Panc1 (cell line): Measurements from ENCODE around the gene NUP58. TPM values are rescaled to one million over a fixed set of nuclear protein-coding genes. Genes with fewer than 3 reads are reported as not detected.

Source experiments
- ATAC-seq: fragments of 200-7000 bp; cut with Tn5 transposase; 2 replicates; pipeline ENCODE4 v1.9.1; 2020; ENCODE audit warnings: mild to moderate bottlenecking, moderate library complexity
- BruUV-seq: library from RNA; stranded (reverse); fragments of 400-500 nt; replicated peaks from 2 replicates; lab custom pipeline; 2021; lab: Mats Ljungman, UMichigan
- CTCF ChIA-PET: fragments of 300-600 bp; sonication (Branson Sonifier 250); formaldehyde crosslinking; loops from one replicate; lab custom pipeline; 2022; ENCODE audit warnings: antibody characterized with exemption; lab: Charles Lee
- POLR2A ChIA-PET: fragments of 300-600 bp; sonication (Branson Sonifier 250); formaldehyde crosslinking; loops from one replicate; lab custom pipeline; 2022; ENCODE audit warnings: antibody characterized with exemption; lab: Charles Lee
- DNase-seq: peaks from one replicate; pipeline ENCODE4 v3.0.0-alpha.2; 2010; ENCODE audit warnings: low read depth, low spot score
- H3K27ac ChIP-seq: 2 replicates; pipeline ENCODE4 v1.5.1; 2011; ENCODE audit warnings: mild to moderate bottlenecking, low read length, inconsistent platforms
- H3K27me3 ChIP-seq: fragments of 200-500 bp; sonication (Bioruptor generic); 2 replicates; pipeline ENCODE4 v1.6.0; 2014; ENCODE audit warnings: low read length, inconsistent platforms; ENCODE audit not compliant: control insufficient read depth, insufficient read depth
- H3K36me3 ChIP-seq: fragments of 200-500 bp; sonication (Bioruptor generic); 2 replicates; pipeline ENCODE4 v1.5.1; 2014; ENCODE audit warnings: inconsistent platforms, mild to moderate bottlenecking, low read length, moderate library complexity; ENCODE audit not compliant: control insufficient read depth, insufficient read depth
- H3K4me1 ChIP-seq: 2 replicates; pipeline ENCODE4 v1.5.1; 2011; ENCODE audit warnings: inconsistent platforms, mild to moderate bottlenecking, low read length, moderate library complexity; ENCODE audit not compliant: control insufficient read depth, insufficient read depth
- H3K4me3 ChIP-seq, 2 experiments: 2 replicates each; pipeline ENCODE4 v1.5.1; 2011 to 2012; ENCODE audit warnings: low read depth in 2 of 2, low read length in 2 of 2, mild to moderate bottlenecking in 2 of 2, inconsistent platforms in 1 of 2, moderate library complexity in 1 of 2
- H3K9me3 ChIP-seq: fragments of 200-500 bp; sonication (Bioruptor generic); 2 replicates; pipeline ENCODE4 v1.5.1; 2014; ENCODE audit warnings: low read depth, mild to moderate bottlenecking, inconsistent platforms, low read length, moderate library complexity; ENCODE audit not compliant: control insufficient read depth, insufficient read depth
- CTCF ChIP-seq: fragments of 450-650 bp; IDR thresholded peaks from 2 replicates; pipeline ENCODE4 v1.5.1; 2017; ENCODE audit warnings: mild to moderate bottlenecking
- POLR2AphosphoS5 ChIP-seq: IDR thresholded peaks from 2 replicates; pipeline ENCODE4 v1.6.1; 2012; ENCODE audit warnings: mild to moderate bottlenecking, low read depth, low read length, moderate library complexity
- REST ChIP-seq, 2 experiments: IDR thresholded peaks; 2 replicates each; pipeline ENCODE4 v1.6.1; 2011 to 2012; ENCODE audit warnings: low read depth in 2 of 2, control low read depth in 1 of 2, low read length in 1 of 2, mild to moderate bottlenecking in 1 of 2, moderate library complexity in 1 of 2; ENCODE audit not compliant: insufficient read depth in 1 of 2
- SIN3A ChIP-seq: IDR thresholded peaks from 2 replicates; pipeline ENCODE4 v1.6.1; 2012; ENCODE audit warnings: low read depth, mild to moderate bottlenecking, low read length, moderate library complexity, borderline replicate concordance; ENCODE audit not compliant: insufficient read depth
- TCF7L2 ChIP-seq: IDR thresholded peaks from 2 replicates; pipeline ENCODE4 v1.6.1; 2011; ENCODE audit warnings: mild to moderate bottlenecking, low read depth, low read length, inconsistent platforms
- in situ Hi-C: cut with HindIII; loops from 2 replicates; pipeline ENCODE4 v1.10.0; 2016; ENCODE audit warnings: low sequenced_read_pairs, low pct_unique_long_range_greater_than_20kb
- intact Hi-C: fragments of 100-400 bp; cut with micrococcal nuclease; formaldehyde crosslinking; loops from one replicate; pipeline ENCODE4 v1.10.0; 2022; ENCODE audit not compliant: unreplicated experiment
- total RNA-seq: library from RNA; stranded (reverse); gene quantifications from one replicate; pipeline ENCODE4 v1.2.1, GENCODE V29; 2021; ENCODE audit not compliant: unreplicated experiment

NUP58 gene
- total RNA-seq, 1 experiment from 2014 or later: 40.0 TPM

GRCh38 chr13:25280396-25280795 lies 21.0 kb upstream of the NUP58 start:
- BruUV-seq: no TSS peak
- no peak for ATAC-seq
- in situ Hi-C loops (no loop called here), intact Hi-C loops (no loop called here)
- no peaks in the 10 kb centered on the region for H3K27me3 ChIP-seq
- H3K27ac ChIP-seq: no peak overlapping the region
- no peaks in the 10 kb centered on the region for H3K4me1 ChIP-seq
- ChIA-PET CTCF (no interaction called here), POLR2A (no interaction called here)
- no peak for DNase-seq
- H3K36me3 ChIP-seq: no peaks in the 10 kb centered on the region
- no peak for TF ChIP-seq TCF7L2
- no peak for TF ChIP-seq CTCF
- TF ChIP-seq POLR2AphosphoS5: no peak
- no peak for TF ChIP-seq SIN3A
- no peak for TF ChIP-seq REST (IDR thresholded peaks at IDR 0.05; ENCODE audit: insufficient read depth in 1 of 2, low read depth in 2 of 2, low read length in 1 of 2)
- H3K9me3 ChIP-seq: no peaks in the 10 kb centered on the region
- H3K4me3 ChIP-seq: no peak overlapping the region

GRCh38 chr13:25281193-25281934 lies 20.1 kb upstream of the NUP58 start:
- H3K9me3 ChIP-seq: no peaks in the 10 kb centered on the region
- no peaks in the 10 kb centered on the region; the same call in 1 of the 2 replicates for H3K4me1 ChIP-seq
- no peaks in the 10 kb centered on the region for H3K36me3 ChIP-seq
- CTCF ChIA-PET: no interaction called here
- TF ChIP-seq POLR2AphosphoS5: no peak
- no peak for TF ChIP-seq TCF7L2
- no peak for TF ChIP-seq REST (IDR thresholded peaks at IDR 0.05; ENCODE audit: insufficient read depth in 1 of 2, low read depth in 2 of 2, low read length in 1 of 2)
- no peak for TF ChIP-seq SIN3A
- TF ChIP-seq CTCF: no peak
- ATAC-seq: no peak
- POLR2A ChIA-PET: no interaction called here
- intact Hi-C loops: no loop called here
- no peak overlapping the region for H3K4me3 ChIP-seq
- no peak overlapping the region for H3K27ac ChIP-seq
- H3K27me3 ChIP-seq: no peaks in the 10 kb centered on the region
- DNase-seq: no peak
- no TSS peak for BruUV-seq
- in situ Hi-C loops: no loop called here
